ENCODE results near the gene TTLL13. TPM values are rescaled to one million over a fixed set of nuclear protein-coding genes. Genes with fewer than 3 reads are reported as not detected.

Gene TTLL13
- total RNA-seq, 2 experiments from 2014 or later: 0.55 to 0.73 TPM

- no peak overlapping the region for H3K27ac Mint-ChIP-seq
- POLR2A ChIA-PET: no interaction called here
- no peak for DNase-seq
- intact Hi-C loops (cut with micrococcal nuclease): loop anchor here (2.0 to 5.0 kb wide), 2 partner anchors 44 to 111 kb away; no protein-coding TSS in a partner anchor
- H3K9me3 Mint-ChIP-seq: no peaks in the 10 kb centered on the region
- peaks cover 31% of the 10 kb centered on the region for H3K4me1 Mint-ChIP-seq (ENCODE audit: low read depth)
- peaks cover 2% of the 10 kb centered on the region for H3K36me3 Mint-ChIP-seq
- CTCF ChIA-PET: interaction anchor here (0.6 kb wide), 1 partner anchor 94 kb away, joined by 4 read pairs; no protein-coding TSS in a partner anchor
- H3K27me3 Mint-ChIP-seq: no peaks in the 10 kb centered on the region
- H3K4me3 Mint-ChIP-seq: no peak overlapping the region
Measured at GRCh38 chr15:90208356-90208755, 41.0 kb upstream of the TTLL13 start.

GRCh38 chr15:90209591-90209990, 39.8 kb upstream of the TTLL13 start:
- DNase-seq: peak; percentile 86
- intact Hi-C loops (cut with micrococcal nuclease): loop anchor here (2.0 to 5.0 kb wide), 2 partner anchors 45 to 112 kb away; no protein-coding TSS in a partner anchor
- H3K9me3 Mint-ChIP-seq: no peaks in the 10 kb centered on the region
- H3K36me3 Mint-ChIP-seq: peaks cover 2% of the 10 kb centered on the region
- ChIA-PET POLR2A (interaction anchor here (0.8 to 1.0 kb wide), 3 partner anchors 9 to 23 kb away, joined by 3 to 4 read pairs (median 3); partner anchors contain the start of gene SEMA4B), CTCF (interaction anchor here (1.3 kb wide), 1 partner anchor 11 kb away, joined by 5 read pairs; no protein-coding TSS in a partner anchor)
- no peaks in the 10 kb centered on the region for H3K27me3 Mint-ChIP-seq
- peak overlapping the region; percentile 28 for H3K4me3 Mint-ChIP-seq
- H3K27ac Mint-ChIP-seq: peak overlapping the region; percentile 83
- peaks cover 35% of the 10 kb centered on the region for H3K4me1 Mint-ChIP-seq (ENCODE audit: low read depth)

- Mint-ChIP-seq H3K36me3 (peaks cover 2% of the 10 kb centered on the region), H3K9me3 (no peaks in the 10 kb centered on the region), H3K4me1 (ENCODE audit: low read depth) (peaks cover 37% of the 10 kb centered on the region), H3K27ac (no peak overlapping the region), H3K27me3 (no peaks in the 10 kb centered on the region), H3K4me3 (no peak overlapping the region)
- ChIA-PET CTCF (interaction anchor here (1.3 kb wide), 1 partner anchor 10 kb away, joined by 5 read pairs; no protein-coding TSS in a partner anchor), POLR2A (interaction anchor here (0.8 kb wide), 1 partner anchor 24 kb away, joined by 3 read pairs; no protein-coding TSS in a partner anchor)
- intact Hi-C loops (cut with micrococcal nuclease): no loop called here
- DNase-seq: no peak
Measured at GRCh38 chr15:90210593-90210992, 38.8 kb upstream of the TTLL13 start.

- H3K9me3 Mint-ChIP-seq: no peaks in the 10 kb centered on the region
- H3K4me3 Mint-ChIP-seq: no peak overlapping the region
- ChIA-PET CTCF (no interaction called here), POLR2A (no interaction called here)
- H3K27me3 Mint-ChIP-seq: no peaks in the 10 kb centered on the region
- H3K36me3 Mint-ChIP-seq: peaks cover 2% of the 10 kb centered on the region
- H3K27ac Mint-ChIP-seq: no peak overlapping the region
- no peak for DNase-seq
- intact Hi-C loops (cut with micrococcal nuclease): no loop called here
- H3K4me1 Mint-ChIP-seq (ENCODE audit: low read depth): peaks cover 37% of the 10 kb centered on the region
Measured at GRCh38 chr15:90211009-90211408, 38.3 kb upstream of the TTLL13 start.

- no peak for DNase-seq
- POLR2A ChIA-PET: no interaction called here
- Mint-ChIP-seq H3K27me3 (no peaks in the 10 kb centered on the region), H3K4me3 (no peak overlapping the region), H3K36me3 (peaks cover 2% of the 10 kb centered on the region), H3K4me1 (ENCODE audit: low read depth) (peaks cover 35% of the 10 kb centered on the region), H3K27ac (no peak overlapping the region), H3K9me3 (no peaks in the 10 kb centered on the region)
- intact Hi-C loops (cut with micrococcal nuclease): no loop called here
- CTCF ChIA-PET: interaction anchor here (1.1 kb wide), 1 partner anchor 10 kb away, joined by 3 read pairs; no protein-coding TSS in a partner anchor
Measured at GRCh38 chr15:90211440-90212143, 37.8 kb upstream of the TTLL13 start.

- no peak for DNase-seq
- H3K27ac Mint-ChIP-seq: no peak overlapping the region
- H3K9me3 Mint-ChIP-seq: no peaks in the 10 kb centered on the region
- POLR2A ChIA-PET: interaction anchor here (0.9 kb wide), 1 partner anchor 18 kb away, joined by 3 read pairs; no protein-coding TSS in a partner anchor
- H3K4me3 Mint-ChIP-seq: no peak overlapping the region
- peaks cover 2% of the 10 kb centered on the region for H3K36me3 Mint-ChIP-seq
- CTCF ChIA-PET: interaction anchor here (1.0 to 1.1 kb wide), 2 partner anchors 9 to 74 kb away, joined by 3 read pairs; no protein-coding TSS in a partner anchor
- no peaks in the 10 kb centered on the region for H3K27me3 Mint-ChIP-seq
- intact Hi-C loops (cut with micrococcal nuclease): no loop called here
- H3K4me1 Mint-ChIP-seq (ENCODE audit: low read depth): peaks cover 34% of the 10 kb centered on the region
Measured at GRCh38 chr15:90212221-90213098, 36.9 kb upstream of the TTLL13 start.

GRCh38 chr15:90213122-90213817, 36.1 kb upstream of the TTLL13 start:
- peaks cover 34% of the 10 kb centered on the region for H3K4me1 Mint-ChIP-seq (ENCODE audit: low read depth)
- no peak overlapping the region for H3K4me3 Mint-ChIP-seq
- no peak overlapping the region for H3K27ac Mint-ChIP-seq
- H3K9me3 Mint-ChIP-seq: no peaks in the 10 kb centered on the region
- H3K27me3 Mint-ChIP-seq: no peaks in the 10 kb centered on the region
- peak; percentile 32 for DNase-seq
- ChIA-PET CTCF (interaction anchor here (0.9 to 1.0 kb wide), 3 partner anchors 12 to 74 kb away, joined by 3 read pairs; partner anchors contain the start of gene SEMA4B), POLR2A (interaction anchor here (0.9 kb wide), 1 partner anchor 17 kb away, joined by 3 read pairs; no protein-coding TSS in a partner anchor)
- intact Hi-C loops (cut with micrococcal nuclease): no loop called here
- peaks cover 2% of the 10 kb centered on the region for H3K36me3 Mint-ChIP-seq

GRCh38 chr15:90213818-90214204, 35.5 kb upstream of the TTLL13 start:
- POLR2A ChIA-PET: no interaction called here
- H3K27ac Mint-ChIP-seq: no peak overlapping the region
- CTCF ChIA-PET: interaction anchor here (0.9 to 3.3 kb wide), 4 partner anchors 13 to 71 kb away, joined by 3 to 12 read pairs (median 3); partner anchors contain the start of gene SEMA4B
- H3K4me3 Mint-ChIP-seq: no peak overlapping the region
- no peak for DNase-seq
- H3K4me1 Mint-ChIP-seq (ENCODE audit: low read depth): peaks cover 31% of the 10 kb centered on the region
- peaks cover 2% of the 10 kb centered on the region for H3K36me3 Mint-ChIP-seq
- no peaks in the 10 kb centered on the region for H3K27me3 Mint-ChIP-seq
- intact Hi-C loops (cut with micrococcal nuclease): no loop called here
- no peaks in the 10 kb centered on the region for H3K9me3 Mint-ChIP-seq

- H3K27me3 Mint-ChIP-seq: no peaks in the 10 kb centered on the region
- peaks cover 2% of the 10 kb centered on the region for H3K36me3 Mint-ChIP-seq
- H3K27ac Mint-ChIP-seq: no peak overlapping the region
- ChIA-PET POLR2A (no interaction called here), CTCF (interaction anchor here (0.6 to 3.3 kb wide), 4 partner anchors 14 to 340 kb away, joined by 3 to 12 read pairs (median 4); partner anchors contain the start of gene SEMA4B)
- DNase-seq: no peak
- no peak overlapping the region for H3K4me3 Mint-ChIP-seq
- H3K4me1 Mint-ChIP-seq (ENCODE audit: low read depth): peaks cover 28% of the 10 kb centered on the region
- H3K9me3 Mint-ChIP-seq: no peaks in the 10 kb centered on the region
- intact Hi-C loops (cut with micrococcal nuclease): no loop called here
Measured at GRCh38 chr15:90214553-90215196, 34.7 kb upstream of the TTLL13 start.

- peaks cover 14% of the 10 kb centered on the region for H3K4me1 Mint-ChIP-seq (ENCODE audit: low read depth)
- no peaks in the 10 kb centered on the region for H3K9me3 Mint-ChIP-seq
- H3K27ac Mint-ChIP-seq: no peak overlapping the region
- H3K4me3 Mint-ChIP-seq: no peak overlapping the region
- no peaks in the 10 kb centered on the region for H3K27me3 Mint-ChIP-seq
- DNase-seq: no peak
- ChIA-PET POLR2A (no interaction called here), CTCF (interaction anchor here (0.6 to 3.4 kb wide), 7 partner anchors 13 to 342 kb away, joined by 3 to 11 read pairs (median 3); no protein-coding TSS in a partner anchor)
- H3K36me3 Mint-ChIP-seq: peaks cover 2% of the 10 kb centered on the region
- intact Hi-C loops (cut with micrococcal nuclease): no loop called here
Measured at GRCh38 chr15:90217671-90218394, 31.5 kb upstream of the TTLL13 start.
